Neural cell (in vitro differentiated cells): ENCODE results near the gene USP25. TPM values are rescaled to one million over a fixed set of nuclear protein-coding genes. Genes with fewer than 3 reads are reported as not detected.

ENCODE experiments used
- H2AFZ ChIP-seq: fragments of 200-600, 300-800 bp; sonication (generic), shearing (Covaris generic); 2 replicates; pipeline ENCODE4 v1.6.0; 2014; ENCODE audit warnings: low read depth, mild to moderate bottlenecking, antibody characterized with exemption, low read length, moderate library complexity
- H3F3A ChIP-seq: fragments of 200-600 bp; shearing (Covaris generic); 2 replicates; pipeline ENCODE4 v1.6.1; 2016; ENCODE audit warnings: mild to moderate bottlenecking, moderate library complexity, mixed read lengths, antibody characterized with exemption, low read length; ENCODE audit not compliant: insufficient read depth, poor library complexity, severe bottlenecking
- H3K27ac ChIP-seq: fragments of 200-600, 300-800 bp; sonication (generic), shearing (Covaris generic); 2 replicates; pipeline ENCODE4 v1.5.1; 2014; ENCODE audit warnings: mild to moderate bottlenecking, low read length, moderate library complexity
- H3K27me3 ChIP-seq: fragments of 300-800, 200-600 bp; sonication (generic), shearing (Covaris generic); 2 replicates; pipeline ENCODE4 v1.6.0; 2014; ENCODE audit warnings: mild to moderate bottlenecking, low read depth, low read length, moderate library complexity; ENCODE audit not compliant: insufficient read depth
- H3K36me3 ChIP-seq: fragments of 300-800, 200-600 bp; sonication (generic), shearing (Covaris generic); 2 replicates; pipeline ENCODE4 v1.5.1; 2014; ENCODE audit warnings: mild to moderate bottlenecking, antibody characterized with exemption, low read length, moderate library complexity; ENCODE audit not compliant: insufficient read depth
- H3K4me2 ChIP-seq: fragments of 300-800, 200-600 bp; sonication (generic), shearing (Covaris generic); 2 replicates; pipeline ENCODE4 v1.6.0; 2014; ENCODE audit warnings: mild to moderate bottlenecking, low read length
- H3K4me3 ChIP-seq: fragments of 300-800, 200-600 bp; sonication (generic), shearing (Covaris generic); 2 replicates; pipeline ENCODE4 v1.5.1; 2014; ENCODE audit warnings: mild to moderate bottlenecking, low read length, moderate library complexity
- H3K79me2 ChIP-seq: fragments of 200-600 bp; shearing (Covaris generic); replicated peaks from 2 replicates; pipeline ENCODE4 v1.6.0; 2014; ENCODE audit warnings: mild to moderate bottlenecking, low read length, moderate library complexity; ENCODE audit not compliant: insufficient read depth
- H3K9ac ChIP-seq: fragments of 300-800, 200-600 bp; sonication (generic), shearing (Covaris generic); 2 replicates; pipeline ENCODE4 v1.6.1; 2016; ENCODE audit warnings: mild to moderate bottlenecking, low read length, mixed read lengths
- H3K9me2 ChIP-seq: fragments of 200-600 bp; shearing (Covaris generic); 2 replicates; pipeline ENCODE4 v1.6.1; 2016; ENCODE audit warnings: mild to moderate bottlenecking, low read length, mixed read lengths; ENCODE audit not compliant: insufficient read depth
- H3K9me3 ChIP-seq: fragments of 200-600, 300-800 bp; sonication (generic), shearing (Covaris generic); 2 replicates; pipeline ENCODE4 v1.6.1; 2016; ENCODE audit warnings: mild to moderate bottlenecking, mixed run types, low read length, moderate library complexity, mixed read lengths
- H4K20me1 ChIP-seq: fragments of 200-600 bp; shearing (Covaris generic); 2 replicates; pipeline ENCODE4 v1.6.1; 2016; ENCODE audit warnings: mild to moderate bottlenecking, mixed run types; ENCODE audit not compliant: insufficient read depth
- CTCF ChIP-seq: fragments of 450-650 bp; IDR thresholded peaks from 2 replicates; pipeline ENCODE4 v1.5.1; 2014; ENCODE audit warnings: antibody characterized with exemption, mild to moderate bottlenecking, moderate library complexity; ENCODE audit not compliant: poor library complexity, severe bottlenecking
- EP300 ChIP-seq: fragments of 450-650 bp; conservative IDR thresholded peaks from 2 replicates; pipeline ENCODE4 v1.6.1; 2014; ENCODE audit warnings: antibody characterized with exemption, mild to moderate bottlenecking, moderate library complexity; ENCODE audit not compliant: poor library complexity, severe bottlenecking
- EZH2 ChIP-seq: fragments of 200-600, 300-800 bp; shearing (Covaris generic), sonication (generic); IDR thresholded peaks from 2 replicates; pipeline ENCODE4 v1.6.1; 2014; ENCODE audit warnings: antibody characterized with exemption, low read length, borderline replicate concordance, mild to moderate bottlenecking; ENCODE audit not compliant: insufficient read depth, poor library complexity, severe bottlenecking
- MXI1 ChIP-seq: fragments of 450-650 bp; conservative IDR thresholded peaks from 2 replicates; pipeline ENCODE4 v1.6.1; 2014; ENCODE audit warnings: antibody characterized with exemption, mild to moderate bottlenecking; ENCODE audit not compliant: poor library complexity, severe bottlenecking
- POLR2AphosphoS5 ChIP-seq: IDR thresholded peaks from 2 replicates; pipeline ENCODE4 v1.6.1; 2012
- RAD21 ChIP-seq: fragments of 450-650 bp; conservative IDR thresholded peaks from 2 replicates; pipeline ENCODE4 v1.6.1; 2014; ENCODE audit warnings: antibody characterized with exemption, mild to moderate bottlenecking, moderate library complexity
- REST ChIP-seq: IDR thresholded peaks from 2 replicates; pipeline ENCODE4 v1.6.1; 2012; ENCODE audit warnings: borderline replicate concordance
- TAF1 ChIP-seq: IDR thresholded peaks from 2 replicates; pipeline ENCODE4 v1.6.1; 2012; ENCODE audit warnings: low read depth
- polyA plus RNA-seq: library from polyadenylated mRNA; depleted of rRNA; stranded (reverse); fragments of >200 nt; gene quantifications from 2 replicates; pipeline ENCODE4 v1.2.3, GENCODE V29; 2014

USP25 gene
- polyA plus RNA-seq, 1 donor from 2014 or later, result 19.2 TPM

GRCh38 chr21:15768045-15768601 is 38.3 kb downstream of the USP25 start:
- TF ChIP-seq EZH2 (no peak), EP300 (no peak), POLR2AphosphoS5 (no peak), TAF1 (no peak), CTCF (no peak), RAD21 (no peak), MXI1 (no peak), REST (no peak)
- Histone ChIP-seq H3K27me3 (no peaks in the 10 kb centered on the region), H3K9me3 (no peaks in the 10 kb centered on the region), H3K9ac (no peak overlapping the region), H2AFZ (no peak overlapping the region), H3F3A (no peaks in the 10 kb centered on the region), H3K4me3 (no peak overlapping the region), H4K20me1 (no peaks in the 10 kb centered on the region), H3K27ac (no peak overlapping the region), H3K4me2 (no peak overlapping the region), H3K36me3 (no peaks in the 10 kb centered on the region), H3K79me2 (peaks cover 5% of the 10 kb centered on the region), H3K9me2 (no peaks in the 10 kb centered on the region)

GRCh38 chr21:15768853-15769252 is 39.1 kb downstream of the USP25 start:
- no peaks in the 10 kb centered on the region for H4K20me1 ChIP-seq
- H3K4me2 ChIP-seq, result no peak overlapping the region
- H3K4me3 ChIP-seq, result no peak overlapping the region
- no peaks in the 10 kb centered on the region for H3K36me3 ChIP-seq
- no peak for TF ChIP-seq REST
- no peak for TF ChIP-seq TAF1
- no peak overlapping the region for H3K27ac ChIP-seq
- no peaks in the 10 kb centered on the region for H3F3A ChIP-seq
- no peak overlapping the region for H2AFZ ChIP-seq
- H3K79me2 ChIP-seq, result peaks cover 5% of the 10 kb centered on the region
- H3K9me2 ChIP-seq, result no peaks in the 10 kb centered on the region
- H3K9ac ChIP-seq, result no peak overlapping the region
- no peaks in the 10 kb centered on the region for H3K9me3 ChIP-seq
- H3K27me3 ChIP-seq, result no peaks in the 10 kb centered on the region
